HEK293T (cell line): ENCODE results near the gene VAMP2.
"Not testable (repeated sequence)": the region's sequence is repeated elsewhere in the genome, so short reads cannot be mapped to it uniquely, and the experiment has no call there.

Experiments used
- CTCF ChIA-PET: fragments of 350-600 bp; formaldehyde crosslinking; extraction: SDS; loops from one replicate; lab custom pipeline; 2021; ENCODE audit warnings: antibody characterized with exemption, inconsistent platforms; lab: Yijun Ruan, JAX
- POLR2A ChIA-PET: fragments of 350-600 bp; formaldehyde crosslinking; extraction: SDS; loops from one replicate; lab custom pipeline; 2020; ENCODE audit warnings: antibody characterized with exemption, inconsistent platforms; lab: Yijun Ruan, JAX
- DNase-seq: peaks from one replicate; pipeline ENCODE4 v3.0.0; 2012; ENCODE audit warnings: mixed read lengths; ENCODE audit errors: extremely low spot score
- ARNT ChIP-seq: fragments of 450-650 bp; IDR thresholded peaks from 2 replicates; pipeline ENCODE4 v1.6.1; 2017; ENCODE audit warnings: mild to moderate bottlenecking
- BHLHE40 ChIP-seq: fragments of 450-650 bp; IDR thresholded peaks from 2 replicates; pipeline ENCODE4 v1.6.1; 2016; ENCODE audit warnings: mild to moderate bottlenecking, moderate library complexity, borderline replicate concordance
- CTBP1 ChIP-seq: fragments of 450-650 bp; IDR thresholded peaks from 2 replicates; pipeline ENCODE4 v1.6.1; 2016; ENCODE audit warnings: borderline replicate concordance
- ELF4 ChIP-seq: fragments of 450-650 bp; IDR thresholded peaks from 2 replicates; pipeline ENCODE4 v1.6.1; 2017; ENCODE audit warnings: antibody characterized with exemption
- FOXA1 ChIP-seq: fragments of 450-650 bp; IDR thresholded peaks from 2 replicates; pipeline ENCODE4 v1.6.1; 2016; ENCODE audit warnings: mild to moderate bottlenecking
- FOXK2 ChIP-seq: fragments of 450-650 bp; IDR thresholded peaks from 2 replicates; pipeline ENCODE4 v1.6.1; 2016; ENCODE audit warnings: mild to moderate bottlenecking
- FOXM1 ChIP-seq: fragments of 450-650 bp; IDR thresholded peaks from 2 replicates; pipeline ENCODE4 v1.6.1; 2017; ENCODE audit warnings: mild to moderate bottlenecking, borderline replicate concordance
- HDGF ChIP-seq: fragments of 450-650 bp; IDR thresholded peaks from 2 replicates; pipeline ENCODE4 v1.6.1; 2017; ENCODE audit warnings: antibody characterized with exemption, borderline replicate concordance
- L3MBTL2 ChIP-seq: fragments of 450-650 bp; conservative IDR thresholded peaks from 2 replicates; pipeline ENCODE4 v1.6.1; 2016; ENCODE audit warnings: mild to moderate bottlenecking
- LEF1 ChIP-seq: fragments of 450-650 bp; IDR thresholded peaks from 2 replicates; pipeline ENCODE4 v1.6.1; 2017; ENCODE audit warnings: mild to moderate bottlenecking, borderline replicate concordance
- NFRKB ChIP-seq: fragments of 450-650 bp; IDR thresholded peaks from 2 replicates; pipeline ENCODE4 v1.6.1; 2016; ENCODE audit warnings: mild to moderate bottlenecking, moderate library complexity
- SP1 ChIP-seq: fragments of 450-650 bp; IDR thresholded peaks from 2 replicates; pipeline ENCODE4 v1.6.1; 2017
- SUZ12 ChIP-seq: fragments of 450-650 bp; IDR thresholded peaks from 2 replicates; pipeline ENCODE4 v1.6.1; 2016; ENCODE audit warnings: mild to moderate bottlenecking
- TARDBP ChIP-seq: fragments of 450-650 bp; IDR thresholded peaks from 2 replicates; pipeline ENCODE4 v1.6.1; 2016
- ZNF384 ChIP-seq: fragments of 450-650 bp; IDR thresholded peaks from 2 replicates; pipeline ENCODE4 v1.6.1; 2016
- TF ChIP-seq, protein P1 (sequence below): fragments of 450-650 bp; IDR thresholded peaks from 2 replicates; pipeline ENCODE4 v1.6.1; 2016

Gene VAMP2

DNA sequence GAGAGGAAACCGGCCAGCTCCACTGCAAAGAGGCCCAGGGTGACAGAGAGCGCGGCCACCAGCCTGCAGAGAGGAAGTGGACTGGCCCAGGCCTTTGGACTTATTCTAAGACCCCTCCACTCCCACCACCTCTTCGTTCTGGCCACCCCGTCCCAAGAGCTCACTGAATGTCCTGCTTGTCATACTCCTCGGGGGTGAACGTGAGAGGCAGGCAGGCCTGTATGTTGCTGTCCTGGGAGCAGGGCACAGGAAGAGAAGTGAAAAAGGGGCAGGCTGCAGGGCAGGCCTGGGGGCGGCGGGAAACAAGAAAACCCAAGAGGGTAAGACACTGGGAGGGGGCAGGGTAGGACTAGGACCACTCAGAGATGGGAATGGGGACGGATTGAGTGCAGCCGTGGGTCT lies 13.0 kb upstream of the VAMP2 start:
- POLR2A ChIA-PET: interaction anchor here (1.0 to 2.6 kb wide), 10 partner anchors 12 to 72 kb away, joined by 3 to 13 read pairs (median 6); partner anchors contain the start of genes AURKB, BORCS6 and CTC1
- DNase-seq: no peak
- TF ChIP-seq L3MBTL2 (no peak), FOXM1 (no peak), CTBP1 (no peak), ARNT (no peak), NFRKB (no peak), FOXK2 (no peak), FOXA1 (no peak), ZNF384 (no peak), HDGF (no peak), LEF1 (no peak), ELF4 (no peak), TARDBP (no peak), SUZ12 (no peak), BHLHE40 (no peak), SP1 (no peak)
- TF ChIP-seq, protein P1, sequence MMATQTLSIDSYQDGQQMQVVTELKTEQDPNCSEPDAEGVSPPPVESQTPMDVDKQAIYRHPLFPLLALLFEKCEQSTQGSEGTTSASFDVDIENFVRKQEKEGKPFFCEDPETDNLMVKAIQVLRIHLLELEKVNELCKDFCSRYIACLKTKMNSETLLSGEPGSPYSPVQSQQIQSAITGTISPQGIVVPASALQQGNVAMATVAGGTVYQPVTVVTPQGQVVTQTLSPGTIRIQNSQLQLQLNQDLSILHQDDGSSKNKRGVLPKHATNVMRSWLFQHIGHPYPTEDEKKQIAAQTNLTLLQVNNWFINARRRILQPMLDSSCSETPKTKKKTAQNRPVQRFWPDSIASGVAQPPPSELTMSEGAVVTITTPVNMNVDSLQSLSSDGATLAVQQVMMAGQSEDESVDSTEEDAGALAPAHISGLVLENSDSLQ: no peak
- CTCF ChIA-PET: no interaction called here

DNA sequence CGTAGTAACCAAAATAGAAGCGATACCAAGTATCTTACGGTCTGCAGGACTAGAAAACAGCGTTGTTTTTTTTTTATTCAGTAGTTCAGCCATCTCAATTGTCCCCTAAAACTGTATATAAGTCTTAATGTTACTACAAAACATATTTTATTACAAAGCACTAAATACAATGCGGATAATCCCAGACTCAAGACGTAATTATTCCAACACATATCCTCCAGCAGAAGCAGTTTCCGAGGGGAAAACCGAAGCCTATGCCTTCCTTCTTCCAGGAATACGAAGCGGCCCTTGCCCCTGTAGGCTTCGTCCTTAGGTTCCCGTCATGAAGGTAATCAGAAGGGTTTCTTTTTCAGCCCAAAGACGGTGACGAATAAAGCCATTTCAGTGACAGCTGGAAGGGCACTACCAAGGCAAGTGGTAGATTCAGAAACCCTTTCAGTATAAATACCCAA lies 11.1 kb upstream of the VAMP2 start:
- CTCF ChIA-PET: interaction anchor here (1.0 to 1.2 kb wide), 2 partner anchors 15 to 55 kb away, joined by 3 to 5 read pairs; no protein-coding TSS in a partner anchor
- no peak for TF ChIP-seq BHLHE40
- no peak for TF ChIP-seq SUZ12
- TF ChIP-seq LEF1: no peak
- TF ChIP-seq FOXK2: no peak
- POLR2A ChIA-PET: interaction anchor here (0.6 to 2.6 kb wide), 45 partner anchors 9 to 455 kb away, joined by 3 to 32 read pairs (median 7); partner anchors contain the start of genes ALOX12B, ALOXE3, AURKB and BORCS6
- no peak for DNase-seq

DNA sequence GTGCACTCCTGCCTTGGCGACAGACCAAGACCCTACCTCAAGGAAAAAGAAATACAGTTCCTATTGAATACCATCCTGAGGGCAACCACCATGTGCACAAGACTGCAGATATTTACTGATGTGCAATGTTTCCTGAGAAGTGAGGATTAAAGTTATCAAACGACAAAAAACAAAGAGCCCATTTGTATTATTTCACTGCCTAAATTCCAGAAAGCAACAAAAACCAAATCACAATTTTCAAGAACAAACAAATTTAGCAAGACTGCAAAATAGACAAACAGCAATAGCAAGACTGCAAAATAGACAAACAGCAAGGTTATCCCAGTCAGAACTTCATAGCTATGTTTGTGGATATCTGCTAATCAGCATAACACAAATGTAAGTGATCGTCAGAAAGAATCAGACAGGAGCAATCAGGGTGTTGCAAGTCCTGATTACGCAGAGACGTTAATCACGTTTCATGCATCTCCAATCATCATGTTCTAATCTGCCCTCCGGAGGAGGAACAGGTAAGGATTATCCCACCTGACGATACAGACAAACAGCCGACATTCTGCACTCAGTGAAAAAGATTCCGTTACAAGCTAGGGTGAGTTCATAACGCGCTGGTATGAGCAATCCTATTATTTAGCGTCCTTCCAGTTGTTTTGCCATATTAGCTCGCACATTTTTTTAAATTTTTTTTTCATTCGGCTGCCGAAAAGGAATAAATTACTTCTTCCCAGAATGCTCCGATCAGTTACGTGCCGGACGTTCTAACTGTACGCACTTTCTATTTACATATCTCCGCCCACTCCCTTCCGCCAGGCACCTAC lies 10.5 kb upstream of the VAMP2 start:
- CTCF ChIA-PET: interaction anchor here (0.7 to 1.2 kb wide), 3 partner anchors 15 to 54 kb away, joined by 3 to 5 read pairs (median 3); no protein-coding TSS in a partner anchor
- POLR2A ChIA-PET: interaction anchor here (0.6 to 1.9 kb wide), 44 partner anchors 9 to 455 kb away, joined by 3 to 32 read pairs (median 7); partner anchors contain the start of genes ALOX12B, ALOXE3, AURKB and BORCS6
- peak; percentile 79 for DNase-seq
- peak; percentile 96 for TF ChIP-seq CTBP1
- TF ChIP-seq, protein P1: peak; percentile 85
- no peak for TF ChIP-seq FOXA1
- TF ChIP-seq L3MBTL2: peak; percentile 84
- no peak for TF ChIP-seq SP1
- no peak for TF ChIP-seq HDGF
- peak; percentile 80 for TF ChIP-seq BHLHE40
- TF ChIP-seq FOXK2: peak; percentile 98
- peak; percentile 73 for TF ChIP-seq TARDBP
- TF ChIP-seq ZNF384: peak; percentile 37; the same call in 1 of the 2 replicates
- no peak for TF ChIP-seq SUZ12
- TF ChIP-seq NFRKB: peak; percentile 98
- TF ChIP-seq FOXM1: peak; percentile 72; the same call in 1 of the 2 replicates
- TF ChIP-seq ARNT: peak; percentile 74; the same call in 1 of the 2 replicates
- TF ChIP-seq ELF4: peak; percentile 100
- 0 out of 2 replicates have a peak, but pooled peaks have one; percentile 59 for TF ChIP-seq LEF1

GRCh38 chr17:8170186-8170585 lies 7.4 kb upstream of the VAMP2 start:
- POLR2A ChIA-PET: interaction anchor here (0.7 to 1.0 kb wide), 3 partner anchors 9 to 125 kb away, joined by 3 read pairs; partner anchors contain the start of gene SLC25A35
- CTCF ChIA-PET: interaction anchor here (0.6 to 0.7 kb wide), 2 partner anchors 34 to 52 kb away, joined by 3 read pairs; no protein-coding TSS in a partner anchor
- TF ChIP-seq ZNF384: peak; percentile 84
- DNase-seq: not testable (repeated sequence)

DNA sequence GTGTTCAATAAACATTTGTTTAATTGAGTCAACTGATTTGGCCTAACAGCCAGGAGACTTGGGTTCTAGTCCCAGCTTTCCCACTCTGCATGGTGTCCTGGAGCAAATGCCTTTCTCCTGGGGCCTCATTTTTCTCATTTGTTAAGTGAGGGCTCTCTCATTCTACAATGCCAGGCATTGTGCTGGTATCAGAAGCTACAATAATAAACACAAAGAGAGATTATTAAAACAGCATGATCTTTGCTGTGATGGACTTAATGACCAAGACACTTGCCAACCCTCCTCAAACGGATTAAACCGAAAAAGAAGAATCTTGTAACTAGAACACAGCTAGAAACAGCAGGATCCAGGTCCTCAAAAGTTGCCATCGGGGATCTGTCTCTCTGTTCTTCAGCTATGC lies 4.8 kb upstream of the VAMP2 start:
- POLR2A ChIA-PET: no interaction called here
- CTCF ChIA-PET: interaction anchor here (0.6 to 1.3 kb wide), 4 partner anchors 46 to 171 kb away, joined by 3 to 5 read pairs (median 4); no protein-coding TSS in a partner anchor
- no peak for TF ChIP-seq LEF1
- TF ChIP-seq SP1: no peak
- no peak for TF ChIP-seq TARDBP
- no peak for TF ChIP-seq BHLHE40
- TF ChIP-seq FOXM1: no peak
- TF ChIP-seq CTBP1: no peak
- TF ChIP-seq NFRKB: no peak
- no peak for DNase-seq

GRCh38 chr17:8166731-8167130 lies 4.0 kb upstream of the VAMP2 start:
- TF ChIP-seq, protein P1: no peak
- no peak for TF ChIP-seq L3MBTL2
- TF ChIP-seq CTBP1: no peak
- TF ChIP-seq FOXA1: no peak
- TF ChIP-seq FOXK2: no peak
- no peak for TF ChIP-seq TARDBP
- TF ChIP-seq NFRKB: no peak
- no peak for TF ChIP-seq LEF1
- TF ChIP-seq ZNF384: no peak
- TF ChIP-seq SP1: no peak
- no peak for TF ChIP-seq SUZ12
- ChIA-PET POLR2A (no interaction called here), CTCF (interaction anchor here (1.3 kb wide), 1 partner anchor 45 kb away, joined by 4 read pairs; no protein-coding TSS in a partner anchor)
- DNase-seq: no peak
